Breast epithelium (tissue), 3 donors: ENCODE data around the gene C4BPA.

ENCODE experiments used
- POLR2A ChIP-seq: fragments of 450-650 bp; IDR thresholded peaks from one replicate; pipeline ENCODE4 v1.6.1; 2016; ENCODE audit warnings: antibody characterized with exemption, mild to moderate bottlenecking, moderate library complexity
- TF ChIP-seq, protein P1 (sequence below), 3 donors: fragments of 450-650 bp; IDR thresholded peaks; one replicate each; pipeline ENCODE4 v1.5.1; 2016 to 2017; ENCODE audit warnings: antibody characterized with exemption in 3 of 3, mild to moderate bottlenecking in 3 of 3, moderate library complexity in 3 of 3

DNA sequence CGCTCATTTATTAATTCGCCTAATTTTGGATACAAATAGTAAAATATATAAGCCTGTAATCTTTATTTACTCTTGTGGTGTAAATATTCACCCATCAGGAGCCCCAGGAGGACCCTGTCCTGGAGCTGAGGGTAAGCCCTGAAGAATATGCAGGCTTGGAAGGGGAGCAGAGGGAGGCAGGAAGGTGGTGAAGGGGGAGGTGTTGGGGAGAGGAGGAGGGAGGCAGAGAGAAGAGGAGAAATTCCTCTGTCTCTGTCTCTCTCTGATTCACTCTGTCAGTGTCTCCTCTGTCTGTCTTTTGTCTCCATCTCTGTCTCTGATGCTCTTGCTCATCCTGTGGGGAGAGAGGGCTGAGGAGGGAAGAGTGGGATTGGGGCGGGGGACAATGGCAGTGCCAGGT is 18.1 kb upstream of the C4BPA start:
- no peak for TF ChIP-seq POLR2A
- TF ChIP-seq, protein P1, sequence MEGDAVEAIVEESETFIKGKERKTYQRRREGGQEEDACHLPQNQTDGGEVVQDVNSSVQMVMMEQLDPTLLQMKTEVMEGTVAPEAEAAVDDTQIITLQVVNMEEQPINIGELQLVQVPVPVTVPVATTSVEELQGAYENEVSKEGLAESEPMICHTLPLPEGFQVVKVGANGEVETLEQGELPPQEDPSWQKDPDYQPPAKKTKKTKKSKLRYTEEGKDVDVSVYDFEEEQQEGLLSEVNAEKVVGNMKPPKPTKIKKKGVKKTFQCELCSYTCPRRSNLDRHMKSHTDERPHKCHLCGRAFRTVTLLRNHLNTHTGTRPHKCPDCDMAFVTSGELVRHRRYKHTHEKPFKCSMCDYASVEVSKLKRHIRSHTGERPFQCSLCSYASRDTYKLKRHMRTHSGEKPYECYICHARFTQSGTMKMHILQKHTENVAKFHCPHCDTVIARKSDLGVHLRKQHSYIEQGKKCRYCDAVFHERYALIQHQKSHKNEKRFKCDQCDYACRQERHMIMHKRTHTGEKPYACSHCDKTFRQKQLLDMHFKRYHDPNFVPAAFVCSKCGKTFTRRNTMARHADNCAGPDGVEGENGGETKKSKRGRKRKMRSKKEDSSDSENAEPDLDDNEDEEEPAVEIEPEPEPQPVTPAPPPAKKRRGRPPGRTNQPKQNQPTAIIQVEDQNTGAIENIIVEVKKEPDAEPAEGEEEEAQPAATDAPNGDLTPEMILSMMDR (IDR thresholded peaks at IDR 0.05): no peak
